Suppressor macrophage treated with lipopolysaccharide for 1 hour (primary cell): ENCODE data around the gene BCR.

Experiments
- DNase-seq, 3 donors: peaks; one replicate each; pipeline ENCODE4 v3.0.0-alpha.2; 2020 to 2022

The BCR gene

GRCh38 chr22:23218053-23218866 is 38.0 kb downstream of the BCR start:
- DNase-seq: no peak

- peak in 2 of 3 donors; percentile 24 to 38 for DNase-seq
These were observed 38.5 kb downstream of the BCR start for GRCh38 chr22:23218867-23219251.

DNA sequence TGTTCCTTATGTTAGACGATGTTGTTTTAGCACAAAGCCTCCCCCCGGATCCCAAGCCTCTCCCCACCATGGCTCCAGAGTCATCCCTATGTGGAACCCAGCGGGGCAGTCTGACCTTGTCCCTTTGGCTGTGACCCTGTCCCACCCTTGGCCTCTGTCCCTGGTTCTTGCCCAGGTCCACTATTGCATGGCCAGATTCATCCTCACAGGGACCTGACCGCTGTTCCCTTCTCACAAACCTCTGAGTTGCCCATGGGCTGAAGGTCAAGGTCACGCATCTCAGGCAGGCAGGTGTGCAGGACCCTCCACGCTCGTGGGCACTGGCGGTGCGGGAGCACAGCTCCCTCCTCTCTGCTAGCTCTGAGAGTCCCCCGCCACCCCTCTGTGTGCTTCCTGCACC is 39.0 kb downstream of the BCR start:
- DNase-seq: no peak

- peak; percentile 64 to 78 (median 68) for DNase-seq
These were observed 39.6 kb downstream of the BCR start for GRCh38 chr22:23219822-23220484.

- DNase-seq: peak; percentile 81 to 87 (median 82)
These were observed 40.4 kb downstream of the BCR start for GRCh38 chr22:23220485-23221350.

- DNase-seq: no peak
These were observed 41.1 kb downstream of the BCR start for GRCh38 chr22:23221351-23221804.

DNA sequence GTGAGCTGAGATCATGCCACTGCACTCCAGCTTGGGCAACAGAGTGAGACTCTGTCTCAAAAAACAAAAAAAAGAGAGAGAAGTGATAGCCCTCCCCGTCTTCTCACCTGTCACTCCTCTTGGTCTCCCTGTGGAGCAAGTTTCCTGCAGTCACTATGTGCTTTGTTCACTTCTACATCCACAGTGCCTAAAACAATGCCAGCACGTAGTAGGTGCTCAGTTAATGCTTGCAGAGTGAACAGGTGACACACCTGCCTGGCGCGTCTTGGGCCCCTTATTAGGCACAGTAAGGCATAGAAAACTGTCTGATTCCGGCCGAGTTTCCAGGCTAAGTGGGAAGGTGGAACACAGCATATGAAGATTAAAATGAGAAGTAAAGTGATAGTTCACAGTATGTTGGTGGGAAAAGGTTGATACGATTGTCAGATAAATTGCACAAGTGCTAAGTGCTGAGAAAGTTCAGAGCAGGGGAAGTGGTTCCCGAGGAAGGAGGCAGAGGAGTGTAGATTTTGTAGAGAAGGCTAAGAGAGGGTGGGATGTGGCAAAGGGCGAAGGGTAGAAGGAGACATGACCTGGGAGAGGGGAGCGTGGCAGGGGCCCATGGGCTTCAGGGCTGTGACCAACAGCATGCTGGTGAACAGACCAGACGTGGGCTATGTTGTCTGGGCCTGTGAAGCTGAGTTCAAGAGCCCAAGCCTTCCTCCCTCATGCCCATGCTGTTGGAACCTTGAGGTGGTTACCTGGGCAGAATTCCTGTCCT is 41.9 kb downstream of the BCR start:
- DNase-seq: peak; percentile 32 to 41 (median 40)

DNA sequence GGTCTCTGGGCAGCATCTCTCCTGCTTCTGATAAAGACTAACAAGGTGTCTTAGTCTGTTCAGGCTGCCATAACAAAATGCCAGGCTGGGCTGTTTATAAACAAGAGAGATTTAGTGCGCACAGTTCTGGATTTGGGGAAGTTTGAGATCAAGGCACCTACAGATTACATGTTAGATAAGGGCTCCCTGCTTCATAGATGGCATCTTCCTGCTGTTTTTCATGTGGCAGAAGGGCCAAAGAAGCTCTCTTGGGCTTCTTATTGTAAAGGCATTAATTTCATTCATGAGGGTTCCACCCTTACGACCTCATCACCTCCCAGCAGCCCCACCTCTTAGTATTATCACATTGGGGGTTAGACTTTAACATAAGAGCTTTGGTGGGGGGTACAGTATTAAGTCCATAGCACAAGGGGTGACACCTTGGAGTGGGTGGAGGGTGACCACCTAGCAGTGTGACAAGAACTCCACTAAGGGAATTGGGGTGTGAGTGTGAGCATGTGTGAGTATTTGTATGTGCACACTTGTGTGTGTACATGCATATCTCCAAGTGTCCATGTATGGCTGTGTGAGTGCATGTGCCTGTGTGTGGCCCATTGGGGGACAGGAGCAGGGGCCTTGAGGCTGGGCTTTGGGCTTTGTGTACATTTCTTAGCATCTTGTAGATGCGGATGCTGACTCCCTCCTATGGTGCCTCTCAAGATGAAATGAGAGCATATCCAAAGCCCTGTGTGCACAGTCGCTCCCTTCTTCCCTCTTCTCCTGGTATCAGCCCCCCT is 42.7 kb downstream of the BCR start:
- no peak for DNase-seq

DNA sequence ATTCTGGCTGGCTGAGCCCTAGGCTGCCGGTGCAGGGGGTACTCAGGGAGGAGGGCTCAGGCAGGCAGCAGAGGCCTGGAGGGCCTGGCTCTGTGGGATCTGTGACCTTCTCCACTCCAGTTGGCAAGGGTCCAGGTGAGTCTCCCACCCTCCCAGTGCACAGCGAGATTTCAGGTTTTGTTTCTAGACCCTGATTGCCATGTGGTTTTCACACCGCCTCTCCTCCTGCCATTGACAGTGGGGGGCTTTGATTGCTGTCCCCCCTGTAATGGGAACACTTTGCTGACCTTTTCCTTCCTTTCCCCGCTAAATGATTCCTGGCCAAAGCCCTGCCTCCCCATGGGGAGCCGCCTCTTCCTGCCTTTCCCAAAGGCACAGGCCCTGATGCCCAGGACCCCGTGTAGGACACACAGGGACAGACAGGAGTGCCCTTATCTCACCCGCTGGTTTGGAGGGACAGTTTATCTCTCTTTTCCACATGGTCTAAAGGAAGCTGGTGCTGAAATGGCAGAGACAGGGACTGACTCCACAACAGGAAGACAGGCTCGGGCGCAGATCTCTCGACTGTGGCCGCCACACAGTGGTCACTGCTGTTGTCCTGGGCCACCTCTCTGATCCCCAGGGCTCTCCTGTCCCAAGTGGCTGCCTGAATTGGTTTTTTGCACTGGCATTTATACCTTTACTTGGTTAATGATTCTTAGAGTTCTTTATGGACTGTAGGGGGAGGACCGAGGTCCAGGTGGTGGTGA is 43.4 kb downstream of the BCR start:
- no peak for DNase-seq

DNA sequence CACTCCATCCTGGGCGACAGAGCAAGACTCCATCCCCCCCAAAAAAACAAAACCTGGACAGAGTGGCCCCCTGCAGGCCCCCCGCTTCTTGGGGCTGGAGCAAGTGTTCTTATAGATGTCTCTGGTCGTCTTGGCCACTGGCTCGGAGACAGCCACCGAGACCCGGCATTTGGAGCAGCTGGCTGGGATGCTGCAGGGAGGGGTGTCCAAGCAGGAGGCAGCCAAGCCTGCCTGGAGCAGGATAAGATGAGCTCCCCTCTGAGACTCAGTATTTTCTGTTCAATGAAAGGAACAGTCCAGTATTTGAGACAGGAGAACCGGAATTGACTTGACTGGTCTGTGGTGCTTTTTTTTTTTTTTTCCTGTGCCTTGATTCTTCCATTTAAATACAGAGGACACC is 44.5 kb downstream of the BCR start:
- DNase-seq: no peak

DNA sequence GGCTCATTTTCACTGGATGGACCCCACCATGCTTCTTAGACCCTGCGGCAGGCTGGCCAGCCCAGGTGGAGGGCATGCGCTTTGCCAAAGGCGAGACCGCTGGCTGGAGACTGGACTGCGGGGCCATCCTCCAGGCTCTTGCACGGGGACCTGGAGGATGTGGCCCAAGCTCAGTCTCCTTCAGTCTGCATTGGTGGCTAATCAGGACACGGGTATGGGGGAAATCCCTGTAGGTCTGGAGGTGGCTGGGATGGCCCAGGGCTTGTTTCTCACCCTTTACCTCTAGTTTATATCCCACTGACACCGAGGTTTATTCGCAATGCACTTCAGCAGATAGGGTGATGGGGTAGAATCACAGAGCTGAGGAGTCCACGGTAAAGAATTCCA is 45.0 kb downstream of the BCR start:
- no peak for DNase-seq

- no peak for DNase-seq
These were observed 45.6 kb downstream of the BCR start for GRCh38 chr22:23225724-23226496.

DNA sequence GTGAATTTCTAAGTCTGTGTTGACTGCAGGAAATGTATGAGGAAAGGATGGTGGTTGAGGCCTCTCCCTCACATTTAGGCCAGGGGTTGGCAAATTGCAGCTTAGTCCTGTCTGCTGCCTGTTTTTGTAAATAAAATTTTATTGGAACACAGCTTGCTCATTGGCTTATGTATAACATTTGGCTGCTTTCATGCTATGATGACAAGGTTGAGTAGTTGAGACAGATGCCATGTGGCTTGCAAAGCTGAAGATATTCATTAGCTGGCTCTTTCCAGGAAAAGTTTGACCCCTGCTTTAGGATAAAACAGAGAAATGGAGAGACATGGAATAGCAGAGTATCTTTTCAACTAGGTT is 46.2 kb downstream of the BCR start:
- DNase-seq: no peak

DNA sequence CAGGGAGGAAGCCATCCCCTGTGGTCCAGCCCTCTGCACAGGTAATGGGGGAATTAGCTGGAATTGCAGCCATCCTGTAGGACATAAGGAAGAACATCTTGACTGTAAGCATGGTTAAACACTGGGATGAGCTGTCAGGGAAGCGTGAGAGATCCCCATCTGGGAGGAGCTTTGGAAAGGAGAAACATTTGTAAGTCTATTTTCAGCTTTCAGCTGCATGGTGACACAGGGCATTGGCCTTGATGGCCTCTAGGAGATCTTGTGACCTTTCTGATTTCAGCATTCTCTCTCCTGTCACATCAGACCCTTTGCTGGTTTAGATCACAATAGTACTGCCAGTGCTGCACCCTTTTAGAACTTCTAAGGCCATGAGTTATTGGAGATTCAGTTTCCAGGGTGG is 47.1 kb downstream of the BCR start:
- peak; percentile 37 to 55 (median 53) for DNase-seq

DNA sequence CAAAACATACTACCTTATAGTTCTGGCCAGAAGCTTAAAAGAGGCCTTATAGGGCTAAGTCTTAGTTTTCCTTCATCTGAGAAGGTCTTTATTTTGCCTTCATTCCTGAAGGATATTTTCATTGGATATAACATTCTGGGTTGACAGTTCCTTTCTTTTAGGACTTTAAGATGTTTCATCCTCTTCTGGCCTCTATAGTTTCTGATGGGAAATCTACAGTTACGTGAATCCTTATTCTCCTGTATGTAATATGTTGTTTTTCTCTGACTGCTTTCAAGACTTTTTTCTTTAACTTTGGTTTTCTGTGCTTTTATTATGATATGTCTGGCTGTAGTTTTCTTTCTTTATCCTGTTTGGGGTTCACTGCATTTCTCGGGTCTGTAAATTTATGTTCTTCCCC is 48.2 kb downstream of the BCR start:
- DNase-seq: no peak

DNA sequence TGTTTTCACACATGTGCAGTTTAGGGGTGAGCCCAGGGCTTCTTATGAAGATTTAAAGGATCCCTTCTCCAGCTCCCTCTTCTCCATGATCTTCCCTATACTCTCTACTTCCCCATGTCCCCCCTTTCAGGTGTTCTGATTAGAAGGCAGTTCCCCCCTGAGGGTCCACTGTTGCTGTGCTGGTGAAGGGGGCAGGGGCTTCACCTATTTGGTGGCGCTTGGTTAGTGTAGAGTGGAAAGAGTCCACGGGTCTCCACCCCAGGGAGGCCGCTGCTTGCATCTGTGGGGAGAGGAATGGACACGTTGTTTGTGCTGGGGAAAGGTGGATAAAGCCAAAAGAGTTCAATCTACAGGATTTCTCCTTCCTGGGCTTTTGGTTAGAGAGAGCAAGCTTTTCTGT is 49.3 kb downstream of the BCR start:
- no peak for DNase-seq

- no peak for DNase-seq
These were observed 50.2 kb downstream of the BCR start for GRCh38 chr22:23230348-23231068.

GRCh38 chr22:23231471-23232093 is 51.3 kb downstream of the BCR start:
- no peak for DNase-seq
